Ecto neural progenitor cell (in vitro differentiated cells): ENCODE data around the gene U2SURP.
"Not testable (repeated sequence)": the region's sequence is repeated elsewhere in the genome, so short reads cannot be mapped to it uniquely, and the experiment has no call there.

Source experiments
- DNase-seq: peaks from one replicate; pipeline ENCODE4 v3.0.0-alpha.2; 2018; ENCODE audit warnings: low spot score

Gene U2SURP

DNA sequence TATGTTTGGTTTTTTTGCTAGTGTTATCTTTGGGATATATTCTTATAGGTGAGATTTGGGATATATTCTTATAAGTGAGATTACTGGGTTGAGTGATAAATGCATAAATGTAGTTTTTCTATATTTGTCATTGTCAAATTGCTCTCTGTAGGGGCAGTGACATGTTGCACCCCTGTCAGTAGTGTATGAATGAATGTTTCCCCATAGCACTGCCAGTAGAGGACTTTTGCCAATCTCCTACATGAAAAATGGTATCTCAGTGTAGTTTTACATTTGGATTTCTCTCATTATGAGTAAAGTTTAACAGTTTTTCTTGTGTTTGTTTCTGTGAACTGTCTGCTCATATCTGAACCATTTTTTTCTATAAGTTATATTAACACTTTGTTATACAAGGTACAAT, 13.6 kb downstream of the U2SURP start:
- no peak for DNase-seq

DNA sequence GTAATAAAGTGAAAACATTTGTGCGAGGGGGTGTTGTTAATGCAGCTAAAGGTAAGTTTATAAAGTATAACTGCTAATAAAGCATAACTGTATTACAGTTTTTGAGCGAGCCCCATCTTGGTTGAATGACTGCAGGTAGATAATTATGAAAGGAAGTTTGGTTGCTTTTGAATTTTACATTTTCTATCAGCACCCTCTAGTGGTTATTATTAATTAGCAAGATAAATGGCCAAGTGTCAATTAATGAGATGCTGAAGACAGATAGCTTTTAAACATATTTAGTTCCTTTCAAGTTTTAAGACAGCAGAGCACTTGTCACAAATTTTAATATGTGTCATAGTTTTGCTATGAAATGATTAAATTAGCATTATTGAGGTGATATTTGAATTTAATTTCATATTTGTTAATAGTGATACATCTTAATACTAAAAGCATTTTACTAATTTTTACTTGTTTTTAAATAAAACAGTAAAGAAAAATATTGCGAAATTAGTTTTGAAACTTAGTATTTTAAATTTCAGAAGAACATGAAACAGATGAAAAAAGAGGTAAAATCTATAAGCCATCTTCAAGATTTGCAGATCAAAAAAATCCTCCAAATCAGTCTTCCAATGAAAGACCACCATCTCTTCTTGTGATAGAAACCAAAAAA, 15.1 kb downstream of the U2SURP start:
- DNase-seq, result no peak

DNA sequence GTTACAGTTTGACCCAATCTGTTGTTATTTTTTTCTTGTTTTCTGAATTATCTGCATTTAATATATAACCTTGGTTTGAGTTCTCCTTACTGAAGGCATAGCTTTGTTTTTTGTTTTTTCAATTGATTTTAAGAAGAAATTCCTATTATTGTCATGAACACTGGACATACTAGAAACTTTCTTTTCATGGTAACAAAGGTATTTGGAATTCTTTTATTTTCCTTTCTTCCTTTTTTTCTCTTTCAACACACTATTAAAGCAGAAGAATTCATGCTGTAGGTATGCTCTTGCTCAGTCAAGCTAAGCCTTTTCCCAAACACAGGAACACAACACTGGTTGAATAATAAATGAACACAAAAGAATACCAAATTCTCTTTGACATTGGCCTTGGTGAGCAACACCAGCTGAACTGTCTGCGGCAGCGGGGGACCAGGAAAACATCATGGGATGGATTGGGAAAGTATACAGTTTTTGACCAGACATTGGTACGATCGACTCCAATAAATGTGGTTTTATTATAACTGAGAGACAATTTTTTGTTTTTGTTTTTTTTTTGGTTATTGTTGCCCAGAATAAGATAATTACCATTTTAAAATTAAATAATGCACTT, 23.1 kb downstream of the U2SURP start:
- no peak for DNase-seq

DNA sequence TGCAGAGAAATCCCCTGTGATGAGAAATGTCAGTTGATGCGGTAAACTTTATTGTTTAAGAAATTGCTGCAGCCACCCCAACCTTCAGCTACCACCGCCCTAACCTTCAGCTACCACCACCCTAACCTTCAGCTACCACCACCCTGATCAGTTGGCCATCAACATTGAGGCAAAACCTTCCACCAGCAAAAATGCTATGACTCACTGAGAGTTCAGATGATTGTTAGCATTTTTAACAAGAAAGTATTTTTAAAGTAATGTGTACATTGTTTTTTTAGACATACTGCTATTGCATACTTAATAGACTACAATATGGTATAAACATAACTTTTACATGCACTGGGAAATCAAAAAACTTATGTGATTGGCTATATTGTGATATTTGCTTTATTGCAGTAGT, 30.0 kb downstream of the U2SURP start:
- DNase-seq, result no peak

DNA sequence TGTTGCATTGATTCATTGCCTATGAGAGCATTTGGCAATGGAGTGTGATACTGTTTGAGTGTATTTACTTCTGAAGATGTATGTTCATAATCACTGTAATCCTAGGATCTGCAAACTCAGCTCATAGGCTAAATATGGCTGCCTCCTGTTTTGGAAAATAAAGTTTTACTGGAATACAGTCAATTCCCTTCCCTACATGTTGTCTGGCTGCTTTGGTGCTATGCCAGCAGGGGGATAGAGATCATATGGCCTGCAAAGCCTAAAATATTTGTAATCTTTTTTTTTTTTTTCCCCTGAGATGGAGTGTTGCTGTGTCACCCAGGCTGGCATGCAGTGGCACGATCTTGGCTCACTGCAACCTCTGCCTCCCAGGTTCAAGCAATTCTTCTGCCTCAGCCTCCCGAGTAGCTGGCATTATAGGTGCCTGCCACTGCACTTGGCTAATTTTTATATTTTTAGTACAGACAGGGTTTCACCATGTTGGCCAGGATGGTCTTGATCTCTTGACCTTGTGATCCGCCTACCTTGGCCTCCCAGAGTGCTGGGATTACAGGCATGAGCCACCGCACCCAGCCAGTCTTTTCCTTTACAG, 30.5 kb downstream of the U2SURP start:
- not testable (repeated sequence) for DNase-seq

DNA sequence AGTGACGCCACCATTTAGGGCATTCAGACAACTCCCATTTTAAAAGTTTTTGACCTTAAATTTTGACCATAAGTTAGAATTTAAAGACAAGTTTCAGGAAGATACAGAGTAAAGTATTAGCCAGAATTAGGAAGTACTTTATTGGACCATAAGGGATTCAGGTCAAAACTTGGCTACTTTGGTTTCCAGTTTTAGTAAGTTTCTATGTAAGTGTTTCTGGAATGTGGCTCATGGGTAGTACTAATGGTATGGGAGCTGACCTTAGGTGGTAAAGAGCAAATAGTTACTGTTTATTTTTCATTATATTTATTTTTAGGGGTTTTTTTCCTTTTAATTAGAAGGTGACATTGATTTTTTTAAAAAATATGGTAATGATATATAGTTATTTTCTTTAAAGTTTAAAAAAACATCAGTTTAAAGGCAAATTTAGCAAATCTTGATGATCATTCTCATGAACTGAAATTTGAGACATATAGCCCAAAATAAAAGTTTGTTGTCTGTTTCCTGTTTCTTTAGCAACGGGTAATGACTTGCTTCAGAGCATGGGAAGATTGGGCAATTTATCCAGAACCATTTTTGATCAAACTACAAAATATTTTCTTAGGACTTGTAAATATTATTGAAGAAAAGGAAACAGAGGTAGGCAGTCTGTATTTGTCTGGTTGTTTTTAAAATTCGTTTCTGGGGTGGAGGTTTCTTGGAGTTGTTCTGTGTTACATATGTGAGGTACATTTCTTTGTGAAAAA, 34.3 kb downstream of the U2SURP start:
- no peak for DNase-seq

DNA sequence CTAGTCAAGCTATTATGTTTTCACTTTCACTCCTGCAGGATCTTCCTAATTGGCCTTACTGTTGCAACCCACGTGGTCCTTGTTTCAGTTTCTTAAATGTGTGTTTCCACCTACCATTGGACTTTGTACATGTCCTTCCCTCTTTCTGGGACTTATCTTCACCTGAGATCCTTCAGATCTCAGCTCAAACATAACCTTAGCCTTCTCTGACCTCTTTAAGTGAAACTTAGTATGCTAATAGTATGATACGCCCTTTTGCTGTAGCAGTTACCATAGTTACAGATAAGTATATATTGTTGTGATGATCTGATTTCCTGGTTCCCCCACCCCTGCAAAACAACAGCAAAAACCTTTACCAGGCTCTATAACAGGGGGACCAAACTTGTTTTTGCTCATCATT, 35.2 kb downstream of the U2SURP start:
- no peak for DNase-seq

DNA sequence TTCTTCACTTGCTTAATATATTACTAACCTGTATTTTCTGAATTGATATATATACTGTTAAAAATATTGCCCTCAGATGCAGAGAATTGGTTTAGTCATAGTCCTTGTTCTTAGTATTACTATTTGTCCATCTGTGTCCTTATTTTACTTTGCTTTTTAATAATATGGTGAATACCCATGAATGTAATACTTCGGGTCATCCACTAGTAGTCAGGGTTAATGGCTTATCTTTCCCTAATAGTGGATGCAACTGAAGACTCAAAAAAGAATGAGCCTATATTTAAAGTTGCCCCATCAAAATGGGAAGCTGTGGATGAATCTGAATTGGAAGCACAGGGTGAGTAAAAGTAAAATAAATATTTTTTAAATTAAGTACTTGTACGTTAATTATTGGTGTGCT, 36.5 kb downstream of the U2SURP start:
- DNase-seq, result no peak

DNA sequence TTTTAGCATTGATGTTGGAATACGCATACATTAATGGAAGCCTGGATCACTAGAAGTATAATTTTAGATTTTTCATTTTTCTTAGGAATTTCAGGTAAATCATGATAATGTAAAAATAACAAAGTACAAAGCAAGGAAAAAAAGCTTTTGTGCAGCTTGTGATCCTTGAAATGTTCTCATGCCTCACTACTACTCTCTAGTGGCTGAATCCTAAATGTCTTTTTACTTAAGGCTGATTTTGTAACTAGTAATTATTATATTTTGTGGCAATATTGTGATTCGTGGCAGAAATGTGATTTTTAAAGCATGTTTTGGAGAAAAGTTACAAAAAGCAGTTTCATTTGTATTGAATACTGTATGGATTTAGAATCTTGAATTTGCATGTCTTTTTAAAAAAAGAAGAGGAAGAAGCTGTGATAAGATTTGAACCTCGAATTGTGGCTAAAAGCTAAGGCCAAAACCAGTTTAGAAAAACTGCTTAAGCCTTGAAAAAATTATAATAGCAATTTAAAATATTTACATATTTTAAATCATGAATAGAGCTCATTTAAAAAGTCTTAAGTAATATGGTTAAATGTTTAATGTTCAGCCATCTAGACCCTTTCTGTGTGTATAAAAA, 39.0 kb downstream of the U2SURP start:
- DNase-seq, result no peak

DNA sequence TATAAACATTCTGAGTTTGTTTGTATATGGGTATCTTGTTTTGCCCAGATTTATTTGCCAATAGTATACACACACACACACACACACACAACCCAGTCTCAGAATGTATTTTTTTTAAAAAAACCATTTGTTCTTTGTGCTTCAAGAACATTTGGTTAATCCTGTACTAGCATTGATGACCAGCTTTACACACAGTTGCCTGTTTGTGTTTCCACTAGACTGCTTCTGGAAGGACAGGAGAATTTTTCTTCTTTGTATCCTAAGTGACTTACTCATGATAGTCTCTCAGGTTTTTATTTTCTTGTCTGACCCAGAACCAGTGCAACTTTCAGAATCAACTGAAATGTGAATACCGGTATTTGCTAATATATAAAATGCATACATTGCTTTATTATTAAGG, 40.5 kb downstream of the U2SURP start:
- DNase-seq, result no peak

DNA sequence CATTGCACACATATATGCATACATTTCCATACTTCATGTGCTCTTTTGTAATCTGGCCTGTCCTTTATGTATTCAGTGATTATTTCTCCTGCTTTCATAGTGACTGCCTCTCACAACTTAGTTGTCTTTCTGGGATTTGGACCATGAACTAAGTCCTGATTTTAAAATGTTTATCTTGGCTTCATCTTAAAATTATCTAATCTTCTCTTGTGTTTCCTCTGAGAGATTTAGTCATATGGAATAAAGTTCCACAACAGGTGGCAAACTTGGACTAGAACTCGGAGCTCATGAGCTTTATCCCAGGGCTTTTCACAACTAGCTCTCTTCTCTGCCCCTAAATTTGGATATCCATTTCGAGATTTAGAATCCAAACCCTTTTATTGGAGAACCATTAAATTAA, 44.3 kb downstream of the U2SURP start:
- no peak for DNase-seq

DNA sequence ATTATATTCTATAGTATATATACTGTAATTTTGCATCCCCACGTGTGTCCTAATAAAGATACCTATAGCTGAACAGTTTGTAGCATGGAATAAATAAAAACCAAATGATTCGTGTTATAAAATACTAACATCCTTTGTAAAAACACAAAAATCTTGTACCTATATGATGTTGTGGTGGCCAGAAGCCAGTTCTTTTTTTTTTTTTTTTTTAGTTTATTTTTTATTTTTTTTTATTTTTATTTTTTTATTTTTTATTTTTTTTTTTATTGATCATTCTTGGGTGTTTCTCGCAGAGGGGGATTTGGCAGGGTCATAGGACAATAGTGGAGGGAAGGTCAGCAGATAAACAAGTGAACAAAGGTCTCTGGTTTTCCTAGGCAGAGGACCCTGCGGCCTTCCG, 44.7 kb downstream of the U2SURP start:
- not testable (repeated sequence) for DNase-seq

DNA sequence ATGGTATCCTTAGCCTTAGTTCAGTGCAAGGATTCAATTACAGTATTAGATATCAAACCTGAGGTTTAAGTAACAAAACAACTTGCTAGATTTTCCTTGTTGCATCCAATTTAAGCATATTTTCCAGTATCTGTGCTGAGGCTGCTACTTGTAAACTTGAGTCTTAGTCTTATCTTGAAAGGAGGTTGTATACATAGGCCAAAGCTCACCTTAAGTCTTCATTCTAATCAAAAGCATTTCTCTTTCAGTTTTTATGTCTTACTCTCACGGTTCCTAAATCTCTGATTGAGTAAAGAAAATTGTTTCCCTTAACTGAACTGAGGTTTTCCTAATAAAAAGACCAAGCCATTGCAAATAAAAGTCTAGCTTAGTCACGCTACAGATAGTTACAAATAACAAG, 52.6 kb downstream of the U2SURP start:
- no peak for DNase-seq

DNA sequence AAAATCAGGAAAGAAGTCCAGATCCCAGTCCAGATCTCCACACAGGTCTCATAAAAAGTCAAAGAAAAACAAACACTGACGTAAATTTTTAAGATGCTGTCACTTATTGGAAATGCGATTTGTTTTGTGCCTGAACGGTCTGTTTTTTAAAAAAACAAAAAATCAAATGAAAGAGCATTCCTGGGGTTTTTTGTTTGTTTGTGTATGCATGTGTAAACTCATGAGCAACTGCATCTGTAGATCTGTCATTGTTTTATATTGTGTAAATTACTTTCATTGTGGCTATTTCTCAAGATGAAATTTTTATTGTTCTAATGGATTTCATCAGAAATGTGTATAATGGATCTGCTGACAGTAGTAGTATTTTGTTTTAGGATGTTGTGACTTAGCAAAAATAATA, 55.0 kb downstream of the U2SURP start:
- no peak for DNase-seq

DNA sequence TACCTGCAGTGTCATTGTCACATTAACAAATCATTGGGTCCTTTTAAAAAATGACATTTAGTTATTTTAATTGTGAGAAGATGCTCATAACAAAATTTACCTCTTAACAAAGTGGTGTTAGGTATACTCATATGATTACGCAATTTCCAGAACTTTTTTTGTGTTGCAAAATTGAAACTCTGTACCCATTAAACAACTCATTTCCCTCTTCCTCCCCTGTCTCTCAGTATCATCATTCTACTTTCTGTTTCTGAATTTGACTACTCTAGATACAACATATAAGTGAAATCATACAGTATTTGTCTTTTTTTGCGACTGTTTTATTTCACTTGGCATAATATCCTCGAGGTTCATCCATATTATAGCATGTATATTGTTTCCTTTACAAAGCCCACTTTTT, 59.5 kb downstream of the U2SURP start:
- DNase-seq, result no peak

DNA sequence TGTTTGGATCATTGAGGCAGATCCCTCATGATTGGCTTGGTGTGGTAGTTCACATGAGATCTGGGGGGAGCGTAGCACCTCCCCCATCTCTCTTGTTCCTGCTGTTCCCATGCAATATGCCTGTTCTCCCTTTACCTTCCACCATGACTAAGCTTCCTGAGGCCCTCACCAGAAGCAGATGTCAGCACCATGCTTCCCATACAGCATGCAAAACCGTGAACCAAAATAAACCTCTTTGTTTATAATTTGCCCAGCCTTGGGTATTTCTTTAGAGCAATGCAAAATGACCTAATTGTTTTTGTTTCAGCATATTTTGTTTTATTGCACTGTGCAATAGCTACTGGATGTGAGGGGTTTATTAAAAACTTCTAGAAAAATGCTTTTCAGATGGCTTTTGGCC, 61.6 kb downstream of the U2SURP start:
- DNase-seq, result no peak

DNA sequence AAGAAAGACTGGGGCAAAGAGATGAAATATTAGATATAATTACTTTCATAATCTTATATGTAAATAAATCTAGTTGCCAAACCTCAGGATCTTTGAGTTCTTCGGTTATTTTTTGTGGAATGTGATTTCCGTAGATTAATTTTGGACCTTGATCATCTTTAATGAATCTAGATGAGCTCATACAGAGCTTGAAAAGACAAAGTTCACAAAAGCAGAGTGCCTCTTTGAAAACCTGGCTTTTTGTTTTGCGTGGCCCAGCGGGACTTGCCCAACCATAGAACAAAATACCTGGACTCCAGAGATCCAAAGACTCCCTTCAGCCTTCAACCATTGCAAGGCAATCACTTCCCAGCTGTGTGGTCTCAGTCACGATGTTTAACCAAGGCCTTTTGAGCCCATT, 63.4 kb downstream of the U2SURP start:
- DNase-seq, result no peak

DNA sequence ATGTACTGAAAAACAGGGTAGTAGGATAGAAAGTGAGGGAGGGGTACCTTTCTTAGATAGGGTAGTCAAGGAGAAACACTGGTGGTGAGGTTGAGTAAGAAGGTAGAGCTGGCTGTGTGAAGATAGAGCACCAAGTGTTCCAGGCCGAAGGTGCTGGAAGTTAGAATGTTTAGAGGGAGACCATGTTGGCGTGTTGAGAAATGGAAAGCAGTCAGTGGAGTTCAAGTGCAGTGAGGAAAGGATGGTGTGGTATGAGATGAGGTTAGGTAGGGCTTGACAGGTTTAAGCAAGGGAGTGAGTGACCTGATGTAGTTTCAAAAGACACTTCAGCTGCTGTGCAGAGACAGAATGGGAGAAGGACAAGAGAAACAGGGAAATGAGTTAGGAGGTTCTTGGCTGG, 64.0 kb downstream of the U2SURP start:
- no peak for DNase-seq

DNA sequence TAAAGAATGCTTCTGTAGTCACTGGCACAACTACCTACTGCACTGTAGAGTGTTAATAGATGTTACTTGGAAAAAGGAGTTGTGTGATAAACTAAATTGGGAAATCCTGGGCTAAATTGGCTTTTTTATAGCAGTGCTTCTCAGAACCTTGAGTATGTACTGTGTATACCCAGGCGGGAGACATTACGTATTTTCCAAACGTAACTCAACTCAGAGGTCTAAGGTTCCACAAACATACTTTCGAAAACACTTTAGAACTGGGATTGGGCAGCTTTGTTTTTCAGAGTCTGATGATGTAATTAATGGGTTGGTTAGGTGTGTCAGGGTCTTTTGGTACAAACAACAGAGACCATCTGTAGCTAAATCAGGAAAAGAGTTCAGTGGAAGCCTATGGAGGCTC, 64.7 kb downstream of the U2SURP start:
- no peak for DNase-seq

DNA sequence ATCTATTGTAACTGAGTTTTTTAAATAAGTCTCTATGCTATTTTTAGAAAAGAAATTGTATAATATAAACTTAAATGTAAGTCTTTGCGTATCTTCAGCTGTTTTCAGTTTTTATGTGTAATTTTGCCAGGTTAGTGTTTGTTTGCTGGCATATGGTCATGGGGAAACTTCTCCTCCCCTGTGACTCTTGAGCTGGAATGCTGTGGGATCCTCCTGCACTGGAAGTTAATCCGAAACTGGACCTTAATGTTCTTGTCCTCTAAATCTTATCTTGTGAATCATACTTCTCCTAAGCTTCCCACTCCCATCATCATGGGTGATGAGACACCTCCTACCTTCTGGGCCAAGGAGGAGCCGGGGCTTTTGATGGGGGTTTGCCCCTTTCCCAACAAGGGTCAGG, 65.8 kb downstream of the U2SURP start:
- no peak for DNase-seq

DNA sequence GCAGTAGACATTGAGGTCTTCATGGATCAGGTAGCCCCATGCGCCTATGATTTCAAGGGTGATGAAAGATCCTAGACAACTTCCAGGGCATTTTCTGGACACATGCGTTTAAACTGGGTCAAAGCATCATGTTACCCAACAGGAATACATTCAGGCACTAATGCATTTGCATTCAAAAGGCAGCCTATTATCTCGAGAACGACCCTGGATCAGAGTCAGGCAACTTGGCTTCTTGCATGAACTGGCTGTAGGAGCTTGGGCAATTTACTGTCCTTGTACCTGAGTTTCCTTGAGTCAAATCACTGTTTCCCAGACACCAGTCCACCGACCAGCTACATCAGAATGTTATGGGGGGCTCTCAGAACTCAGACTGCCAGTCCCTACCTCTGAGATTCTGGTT, 66.7 kb downstream of the U2SURP start:
- DNase-seq, result no peak

DNA sequence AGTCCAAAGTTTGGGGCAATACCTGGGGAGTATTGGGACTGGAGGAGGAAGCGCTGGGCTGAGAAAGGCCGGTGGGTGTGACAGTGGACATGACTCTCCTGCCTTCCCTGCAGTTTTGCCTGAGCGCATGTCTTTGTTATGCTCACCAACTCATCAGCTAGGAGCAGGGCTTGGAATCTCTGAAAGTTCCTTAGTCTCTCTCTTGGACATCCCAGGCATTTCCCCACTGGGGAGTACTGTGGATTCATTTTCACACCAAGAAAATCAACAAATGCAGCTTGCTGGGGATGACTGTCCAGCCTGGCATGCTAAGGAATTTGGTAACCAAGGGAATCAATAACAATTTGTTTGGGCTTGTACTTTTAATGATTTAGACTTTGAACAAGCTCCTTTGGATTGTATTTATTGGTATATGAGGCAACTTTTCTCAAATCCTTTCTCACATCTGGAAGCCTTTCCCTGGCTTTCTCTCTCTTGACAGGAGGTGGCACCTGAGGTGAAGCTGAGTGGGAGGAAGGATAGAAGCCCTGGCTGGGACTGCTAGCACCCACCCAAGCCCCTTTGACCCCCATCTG, 69.7 kb downstream of the U2SURP start:
- DNase-seq, result no peak
